ENCODE measurements around the gene ZNF3. TPM values are rescaled to one million over a fixed set of nuclear protein-coding genes. Genes with fewer than 3 reads are reported as not detected.

ZNF3 gene
- total and polyA plus RNA-seq, 9 of the 15 experiments (the other 6 are each of a cell fraction or from before 2014, with no cell fraction given): 30.0 to 64.9 (median 51.5) TPM

DNA sequence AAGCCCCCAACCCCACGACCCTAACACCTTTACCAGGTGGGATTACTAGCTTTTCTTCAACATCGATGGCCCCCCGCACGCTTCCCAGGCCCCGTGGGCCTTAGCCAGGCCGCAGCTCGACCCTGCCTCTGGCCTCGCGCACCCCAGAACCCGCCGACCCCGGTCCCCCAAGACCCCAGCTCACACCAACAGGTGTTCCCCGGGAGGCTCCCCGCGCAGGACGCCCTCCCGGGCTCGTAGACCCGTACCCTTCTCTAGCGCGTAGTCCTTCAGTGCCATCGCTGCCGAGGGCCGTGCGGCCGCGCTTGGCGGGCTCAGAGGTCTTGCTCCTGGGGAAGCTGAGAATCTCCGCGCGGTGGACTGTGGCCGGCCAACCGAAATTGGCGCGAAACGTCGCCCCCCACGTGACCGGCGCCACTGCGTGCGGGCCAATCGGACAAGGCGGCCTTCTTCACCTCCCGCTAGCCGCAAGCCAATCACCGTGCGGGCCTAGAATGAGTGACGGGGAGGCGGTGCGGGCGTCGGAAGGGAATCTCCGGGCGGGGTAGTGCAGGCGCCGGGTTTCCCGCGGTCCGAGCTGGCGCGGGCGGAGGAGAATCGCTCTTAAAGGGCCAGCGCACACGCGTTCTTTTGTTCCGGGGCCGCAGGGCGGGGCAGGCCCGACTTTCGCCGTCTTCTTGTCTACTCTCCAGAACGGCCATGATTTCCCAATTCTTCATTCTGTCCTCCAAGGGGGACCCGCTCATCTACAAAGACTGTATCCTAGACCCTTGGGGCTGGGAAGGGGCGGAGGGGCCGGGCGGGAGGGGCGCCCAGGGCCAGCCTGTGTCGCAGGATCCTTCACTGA lies 19.7 kb upstream of the ZNF3 start, which contains the start of the genes AP4M1 and MCM7 (continued):
- TF ChIP-seq, protein P1, sequence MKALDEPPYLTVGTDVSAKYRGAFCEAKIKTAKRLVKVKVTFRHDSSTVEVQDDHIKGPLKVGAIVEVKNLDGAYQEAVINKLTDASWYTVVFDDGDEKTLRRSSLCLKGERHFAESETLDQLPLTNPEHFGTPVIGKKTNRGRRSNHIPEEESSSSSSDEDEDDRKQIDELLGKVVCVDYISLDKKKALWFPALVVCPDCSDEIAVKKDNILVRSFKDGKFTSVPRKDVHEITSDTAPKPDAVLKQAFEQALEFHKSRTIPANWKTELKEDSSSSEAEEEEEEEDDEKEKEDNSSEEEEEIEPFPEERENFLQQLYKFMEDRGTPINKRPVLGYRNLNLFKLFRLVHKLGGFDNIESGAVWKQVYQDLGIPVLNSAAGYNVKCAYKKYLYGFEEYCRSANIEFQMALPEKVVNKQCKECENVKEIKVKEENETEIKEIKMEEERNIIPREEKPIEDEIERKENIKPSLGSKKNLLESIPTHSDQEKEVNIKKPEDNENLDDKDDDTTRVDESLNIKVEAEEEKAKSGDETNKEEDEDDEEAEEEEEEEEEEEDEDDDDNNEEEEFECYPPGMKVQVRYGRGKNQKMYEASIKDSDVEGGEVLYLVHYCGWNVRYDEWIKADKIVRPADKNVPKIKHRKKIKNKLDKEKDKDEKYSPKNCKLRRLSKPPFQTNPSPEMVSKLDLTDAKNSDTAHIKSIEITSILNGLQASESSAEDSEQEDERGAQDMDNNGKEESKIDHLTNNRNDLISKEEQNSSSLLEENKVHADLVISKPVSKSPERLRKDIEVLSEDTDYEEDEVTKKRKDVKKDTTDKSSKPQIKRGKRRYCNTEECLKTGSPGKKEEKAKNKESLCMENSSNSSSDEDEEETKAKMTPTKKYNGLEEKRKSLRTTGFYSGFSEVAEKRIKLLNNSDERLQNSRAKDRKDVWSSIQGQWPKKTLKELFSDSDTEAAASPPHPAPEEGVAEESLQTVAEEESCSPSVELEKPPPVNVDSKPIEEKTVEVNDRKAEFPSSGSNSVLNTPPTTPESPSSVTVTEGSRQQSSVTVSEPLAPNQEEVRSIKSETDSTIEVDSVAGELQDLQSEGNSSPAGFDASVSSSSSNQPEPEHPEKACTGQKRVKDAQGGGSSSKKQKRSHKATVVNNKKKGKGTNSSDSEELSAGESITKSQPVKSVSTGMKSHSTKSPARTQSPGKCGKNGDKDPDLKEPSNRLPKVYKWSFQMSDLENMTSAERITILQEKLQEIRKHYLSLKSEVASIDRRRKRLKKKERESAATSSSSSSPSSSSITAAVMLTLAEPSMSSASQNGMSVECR (CRISPR knock-in tag; IDR thresholded peaks at IDR 0.05): peak; percentile 70; the same call in 1 of the 2 replicates
- TF ChIP-seq HOXB6 (CRISPR knock-in tag; IDR thresholded peaks at IDR 0.05; ENCODE audit: borderline replicate concordance): no peak
- peak; percentile 49 for TF ChIP-seq RBBP5 (IDR thresholded peaks at IDR 0.05; ENCODE audit: borderline replicate concordance, insufficient read depth, low read length, poor library complexity, severe bottlenecking)
- TF ChIP-seq SMAD4 (CRISPR knock-in tag; conservative IDR thresholded peaks at IDR 0.05): no peak
- TF ChIP-seq ZNF282 (CRISPR knock-in tag; IDR thresholded peaks at IDR 0.05): peak; percentile 58
- no peak for TF ChIP-seq PTBP1 (IDR thresholded peaks at IDR 0.05; ENCODE audit: low read depth, low read length)
- no peak for TF ChIP-seq DIDO1 (tag; IDR thresholded peaks at IDR 0.05; ENCODE audit: low read depth)
- TF ChIP-seq SREBF2 (CRISPR knock-in tag; IDR thresholded peaks at IDR 0.05): peak; percentile 84; the same call in 1 of the 2 replicates
- no peak for TF ChIP-seq ZNF408 (CRISPR knock-in tag; IDR thresholded peaks at IDR 0.05; ENCODE audit: low read depth)
- TF ChIP-seq FOS (IDR thresholded peaks at IDR 0.05; ENCODE audit: extremely low read depth, insufficient read length): peak; percentile 89
- TF ChIP-seq PHF21A (IDR thresholded peaks at IDR 0.05; ENCODE audit: borderline replicate concordance, low read depth): no peak
- TF ChIP-seq NRF1 (conservative IDR thresholded peaks at IDR 0.05 in 1 of 2, IDR thresholded peaks at IDR 0.05 in 1 of 2): peak; percentile 85 to 88
- no peak for TF ChIP-seq ZNF584 (CRISPR knock-in tag; IDR thresholded peaks at IDR 0.05; ENCODE audit: low read depth)
- peak; percentile 25; the same call in 1 of the 2 replicates for TF ChIP-seq TCF3 (CRISPR knock-in tag; IDR thresholded peaks at IDR 0.05)
- no peak for TF ChIP-seq ZNF444 (CRISPR knock-in tag; IDR thresholded peaks at IDR 0.05)
- peak; percentile 97 for TF ChIP-seq SRSF3 (IDR thresholded peaks at IDR 0.05; ENCODE audit: insufficient read depth, low read length)
- 0 out of 2 replicates have a peak, but pooled peaks have one; percentile 24 for TF ChIP-seq ZNF76 (CRISPR knock-in tag; IDR thresholded peaks at IDR 0.05; ENCODE audit: borderline replicate concordance)
- peak; percentile 40; the same call in 1 of the 2 replicates for TF ChIP-seq ZNF124 (CRISPR knock-in tag; IDR thresholded peaks at IDR 0.05)
- TF ChIP-seq FOXA3 (CRISPR knock-in tag; conservative IDR thresholded peaks at IDR 0.05 in 1 of 2, IDR thresholded peaks at IDR 0.05 in 1 of 2): peak in 1 of 2 experiments; percentile 60; a peak in 2 of 4 replicates
- TF ChIP-seq TEAD2 (tag; IDR thresholded peaks at IDR 0.05): no peak
- TF ChIP-seq, protein P2, sequence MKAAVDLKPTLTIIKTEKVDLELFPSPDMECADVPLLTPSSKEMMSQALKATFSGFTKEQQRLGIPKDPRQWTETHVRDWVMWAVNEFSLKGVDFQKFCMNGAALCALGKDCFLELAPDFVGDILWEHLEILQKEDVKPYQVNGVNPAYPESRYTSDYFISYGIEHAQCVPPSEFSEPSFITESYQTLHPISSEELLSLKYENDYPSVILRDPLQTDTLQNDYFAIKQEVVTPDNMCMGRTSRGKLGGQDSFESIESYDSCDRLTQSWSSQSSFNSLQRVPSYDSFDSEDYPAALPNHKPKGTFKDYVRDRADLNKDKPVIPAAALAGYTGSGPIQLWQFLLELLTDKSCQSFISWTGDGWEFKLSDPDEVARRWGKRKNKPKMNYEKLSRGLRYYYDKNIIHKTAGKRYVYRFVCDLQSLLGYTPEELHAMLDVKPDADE (conservative IDR thresholded peaks at IDR 0.05; ENCODE audit: control insufficient read depth, low read depth, low read length): peak; percentile 43
- TF ChIP-seq RBM14 (IDR thresholded peaks at IDR 0.05; ENCODE audit: borderline replicate concordance, insufficient read depth, low read depth, low read length): peak; percentile 99; the same call in 1 of the 2 replicates
